HUDEP-2 (cell line): Measurements from ENCODE around the gene CNPY4.
A peak's percentile ranks its signal among the peaks of the same experiment; 100 is the strongest.

ENCODE experiments used
- DNase-seq, 76 experiments: peaks; one replicate each; lab custom pipeline; 2025; ENCODE audit not compliant: unreplicated experiment in 76 of 76; lab: John Stamatoyannopoulos, UW

The CNPY4 gene

GRCh38 chr7:100119072-100119969 lies at the start of gene CNPY4, which contains the start of gene TAF6:
Gene CNPY4, plus strand, starts transcription at chr7:100119634. Its CDS starts 111 bp downstream, at chr7:100119745.
Gene TAF6, minus strand, starts transcription at chr7:100119358. Its CDS starts 5,149 bp downstream, at chr7:100114209.
- DNase-seq, result peak; percentile 40 to 93 (median 86)

- DNase-seq, result no peak
These were observed 49.4 kb upstream of the CNPY4 start for GRCh38 chr7:100069991-100070390.

GRCh38 chr7:100071018-100071723 lies 48.3 kb upstream of the CNPY4 start:
- no peak for DNase-seq

- no peak for DNase-seq
These were observed 47.0 kb upstream of the CNPY4 start for GRCh38 chr7:100072462-100072861.

- no peak for DNase-seq
These were observed 44.6 kb upstream of the CNPY4 start for GRCh38 chr7:100074841-100075240.

- no peak for DNase-seq
These were observed 44.0 kb upstream of the CNPY4 start for GRCh38 chr7:100075418-100075817.

- DNase-seq, result no peak
These were observed 42.2 kb upstream of the CNPY4 start for GRCh38 chr7:100077205-100077604.

GRCh38 chr7:100079024-100079560 lies 40.3 kb upstream of the CNPY4 start:
- no peak for DNase-seq

- DNase-seq, result peak in 2 of 76 experiments; percentile 3 to 14
These were observed 38.4 kb upstream of the CNPY4 start for GRCh38 chr7:100080907-100081534.

GRCh38 chr7:100081535-100082102 lies 37.8 kb upstream of the CNPY4 start, which contains the start of gene ZNF3:
Gene ZNF3, minus strand, starts transcription at chr7:100081723. Its CDS starts 4,366 bp downstream, at chr7:100077357.
- DNase-seq, result peak; percentile 44 to 99 (median 98)

- no peak for DNase-seq
These were observed 36.5 kb upstream of the CNPY4 start for GRCh38 chr7:100082978-100083377.

- DNase-seq, result no peak
These were observed 33.9 kb upstream of the CNPY4 start for GRCh38 chr7:100085515-100085914.

GRCh38 chr7:100087055-100087750 lies 32.2 kb upstream of the CNPY4 start:
- DNase-seq, result no peak

- DNase-seq, result no peak
These were observed 31.3 kb upstream of the CNPY4 start for GRCh38 chr7:100088095-100088620.

- peak in 69 of 76 experiments; percentile 11 to 82 (median 60) for DNase-seq
These were observed 30.6 kb upstream of the CNPY4 start, which contains the start of gene COPS6 for GRCh38 chr7:100088621-100089457. Gene COPS6, plus strand, starts transcription at chr7:100088969. Its CDS starts 22 bp downstream, at chr7:100088991.

GRCh38 chr7:100089458-100090196 lies 29.8 kb upstream of the CNPY4 start:
- no peak for DNase-seq

- no peak for DNase-seq
These were observed 28.7 kb upstream of the CNPY4 start for GRCh38 chr7:100090527-100091410.
